Ishikawa (cell line): ENCODE data around the gene RALGAPA1.

Source experiments
- CEBPB ChIP-seq: IDR thresholded peaks from 2 replicates; pipeline ENCODE4 v1.6.1; 2012
- CREB1 ChIP-seq: IDR thresholded peaks from 2 replicates; pipeline ENCODE4 v1.6.1; 2012; ENCODE audit warnings: low read depth
- EGR1 ChIP-seq: IDR thresholded peaks from 2 replicates; pipeline ENCODE4 v1.6.1; 2012
- EP300 ChIP-seq: IDR thresholded peaks from 2 replicates; pipeline ENCODE4 v1.6.1; 2012; ENCODE audit warnings: borderline replicate concordance
- FOXM1 ChIP-seq: IDR thresholded peaks from 2 replicates; pipeline ENCODE4 v1.6.1; 2012; ENCODE audit warnings: low read depth, borderline replicate concordance
- NFIC ChIP-seq: IDR thresholded peaks from 2 replicates; pipeline ENCODE4 v1.6.1; 2012
- RAD21 ChIP-seq: IDR thresholded peaks from 2 replicates; pipeline ENCODE4 v1.6.1; 2012; ENCODE audit warnings: low read depth
- TAF1 ChIP-seq: IDR thresholded peaks from 2 replicates; pipeline ENCODE4 v1.6.1; 2012; ENCODE audit warnings: low read depth, mild to moderate bottlenecking
- TCF12 ChIP-seq: IDR thresholded peaks from 2 replicates; pipeline ENCODE4 v1.6.1; 2012; ENCODE audit warnings: low read depth
- TEAD4 ChIP-seq: IDR thresholded peaks from 2 replicates; pipeline ENCODE4 v1.6.1; 2012
- YY1 ChIP-seq: IDR thresholded peaks from 2 replicates; pipeline ENCODE4 v1.6.1; 2012; ENCODE audit warnings: low read depth
- ZBTB7A ChIP-seq: IDR thresholded peaks from 2 replicates; pipeline ENCODE4 v1.6.1; 2012; ENCODE audit warnings: low read depth
- TF ChIP-seq, protein P1 (sequence below): IDR thresholded peaks from 2 replicates; pipeline ENCODE4 v1.6.1; 2012
- TF ChIP-seq, protein P2 (sequence below): IDR thresholded peaks from 2 replicates; pipeline ENCODE4 v1.6.1; 2012; ENCODE audit warnings: low read depth, mild to moderate bottlenecking
- TF ChIP-seq, protein P3 (sequence below): IDR thresholded peaks from 2 replicates; pipeline ENCODE4 v1.6.1; 2012

Gene RALGAPA1

DNA sequence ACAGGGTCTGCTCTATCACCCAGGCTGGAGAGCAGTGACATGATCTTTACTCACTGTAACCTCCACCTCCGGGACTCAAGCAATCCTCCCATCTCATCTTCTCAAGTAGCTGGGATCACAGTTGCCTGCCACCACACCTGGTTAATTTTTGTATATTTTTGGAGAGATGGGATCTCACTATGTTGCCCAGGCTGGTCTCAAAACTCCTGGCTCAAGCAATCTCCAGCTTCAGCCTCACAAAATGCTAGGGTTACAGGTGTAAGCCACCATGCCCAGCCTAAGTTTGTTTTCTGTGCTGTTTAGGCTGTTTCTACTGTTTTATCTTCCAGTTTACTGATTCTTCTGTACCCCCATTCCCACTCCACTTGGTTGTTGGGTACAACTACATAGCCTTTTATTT is 208.8 kb downstream of the RALGAPA1 start:
- TF ChIP-seq TCF12 (no peak), ZBTB7A (no peak), RAD21 (no peak), EGR1 (no peak), CREB1 (no peak), CEBPB (no peak)

DNA sequence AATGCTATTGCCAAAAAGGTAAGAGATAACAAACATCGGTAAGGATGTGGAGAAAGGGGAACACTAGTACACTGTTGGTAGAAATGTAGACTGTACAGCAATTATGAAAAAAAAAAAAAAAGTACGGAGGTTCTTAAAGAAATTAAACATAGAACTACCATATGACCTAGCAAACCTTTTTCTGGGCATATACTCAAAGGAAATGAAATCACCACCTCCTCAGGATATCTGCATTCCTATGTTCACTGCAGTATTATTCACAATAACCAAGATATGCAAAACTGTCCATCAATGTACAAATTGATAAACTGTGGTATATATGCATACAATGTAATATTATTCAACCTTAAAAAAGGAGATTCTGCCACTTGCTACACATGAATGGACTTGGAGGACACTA is 214.5 kb downstream of the RALGAPA1 start:
- TF ChIP-seq, protein P1, sequence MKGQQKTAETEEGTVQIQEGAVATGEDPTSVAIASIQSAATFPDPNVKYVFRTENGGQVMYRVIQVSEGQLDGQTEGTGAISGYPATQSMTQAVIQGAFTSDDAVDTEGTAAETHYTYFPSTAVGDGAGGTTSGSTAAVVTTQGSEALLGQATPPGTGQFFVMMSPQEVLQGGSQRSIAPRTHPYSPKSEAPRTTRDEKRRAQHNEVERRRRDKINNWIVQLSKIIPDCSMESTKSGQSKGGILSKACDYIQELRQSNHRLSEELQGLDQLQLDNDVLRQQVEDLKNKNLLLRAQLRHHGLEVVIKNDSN, result no peak
- TF ChIP-seq CREB1 (no peak), YY1 (no peak)

DNA sequence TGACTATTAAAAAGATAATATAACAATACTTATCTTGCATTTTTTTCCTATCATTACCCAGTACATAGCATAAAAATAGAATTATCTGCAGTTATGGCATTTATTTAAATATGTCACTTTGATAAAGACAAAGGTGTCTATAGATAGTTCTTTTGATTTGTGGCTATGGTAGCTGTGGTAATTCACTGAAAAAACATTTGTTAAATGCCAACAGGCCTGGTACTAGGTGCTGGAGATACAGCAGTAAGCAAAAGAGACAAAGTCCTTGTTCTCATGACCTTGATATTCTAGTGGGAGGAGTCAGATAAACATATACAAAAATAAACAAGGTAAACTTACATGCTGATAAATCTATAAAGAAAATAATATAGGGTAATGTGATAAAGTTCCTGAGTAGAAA is 230.5 kb downstream of the RALGAPA1 start:
- TF ChIP-seq EP300, result no peak
- no peak for TF ChIP-seq TEAD4
- no peak for TF ChIP-seq YY1
- no peak for TF ChIP-seq ZBTB7A
- no peak for TF ChIP-seq NFIC
- no peak for TF ChIP-seq FOXM1
- TF ChIP-seq, protein P1, result no peak
- TF ChIP-seq TAF1, result no peak
- TF ChIP-seq CEBPB, result no peak
- TF ChIP-seq, protein P2, sequence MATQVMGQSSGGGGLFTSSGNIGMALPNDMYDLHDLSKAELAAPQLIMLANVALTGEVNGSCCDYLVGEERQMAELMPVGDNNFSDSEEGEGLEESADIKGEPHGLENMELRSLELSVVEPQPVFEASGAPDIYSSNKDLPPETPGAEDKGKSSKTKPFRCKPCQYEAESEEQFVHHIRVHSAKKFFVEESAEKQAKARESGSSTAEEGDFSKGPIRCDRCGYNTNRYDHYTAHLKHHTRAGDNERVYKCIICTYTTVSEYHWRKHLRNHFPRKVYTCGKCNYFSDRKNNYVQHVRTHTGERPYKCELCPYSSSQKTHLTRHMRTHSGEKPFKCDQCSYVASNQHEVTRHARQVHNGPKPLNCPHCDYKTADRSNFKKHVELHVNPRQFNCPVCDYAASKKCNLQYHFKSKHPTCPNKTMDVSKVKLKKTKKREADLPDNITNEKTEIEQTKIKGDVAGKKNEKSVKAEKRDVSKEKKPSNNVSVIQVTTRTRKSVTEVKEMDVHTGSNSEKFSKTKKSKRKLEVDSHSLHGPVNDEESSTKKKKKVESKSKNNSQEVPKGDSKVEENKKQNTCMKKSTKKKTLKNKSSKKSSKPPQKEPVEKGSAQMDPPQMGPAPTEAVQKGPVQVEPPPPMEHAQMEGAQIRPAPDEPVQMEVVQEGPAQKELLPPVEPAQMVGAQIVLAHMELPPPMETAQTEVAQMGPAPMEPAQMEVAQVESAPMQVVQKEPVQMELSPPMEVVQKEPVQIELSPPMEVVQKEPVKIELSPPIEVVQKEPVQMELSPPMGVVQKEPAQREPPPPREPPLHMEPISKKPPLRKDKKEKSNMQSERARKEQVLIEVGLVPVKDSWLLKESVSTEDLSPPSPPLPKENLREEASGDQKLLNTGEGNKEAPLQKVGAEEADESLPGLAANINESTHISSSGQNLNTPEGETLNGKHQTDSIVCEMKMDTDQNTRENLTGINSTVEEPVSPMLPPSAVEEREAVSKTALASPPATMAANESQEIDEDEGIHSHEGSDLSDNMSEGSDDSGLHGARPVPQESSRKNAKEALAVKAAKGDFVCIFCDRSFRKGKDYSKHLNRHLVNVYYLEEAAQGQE, result no peak
- TF ChIP-seq, protein P3, sequence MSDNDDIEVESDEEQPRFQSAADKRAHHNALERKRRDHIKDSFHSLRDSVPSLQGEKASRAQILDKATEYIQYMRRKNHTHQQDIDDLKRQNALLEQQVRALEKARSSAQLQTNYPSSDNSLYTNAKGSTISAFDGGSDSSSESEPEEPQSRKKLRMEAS, result no peak
- no peak for TF ChIP-seq CREB1
- no peak for TF ChIP-seq EGR1
- TF ChIP-seq TCF12, result no peak
- no peak for TF ChIP-seq RAD21

DNA sequence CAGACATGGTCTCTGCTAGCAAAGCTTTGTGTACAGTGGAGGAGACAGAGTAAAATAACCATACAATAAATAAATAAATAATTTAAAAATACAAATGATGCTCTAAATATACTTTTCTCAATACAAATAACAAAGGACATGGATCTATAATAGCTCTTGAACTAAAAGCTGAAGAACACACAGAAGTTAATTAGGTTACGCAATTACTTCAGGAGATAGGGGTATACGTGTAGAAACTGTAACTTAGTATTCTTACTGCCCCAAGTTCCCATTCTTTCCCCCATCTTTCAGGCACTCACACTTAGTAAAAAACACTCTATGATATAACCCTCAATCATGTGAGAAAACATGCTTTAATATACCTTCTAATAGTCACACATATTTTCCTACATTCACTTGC is 231.0 kb downstream of the RALGAPA1 start:
- TF ChIP-seq, protein P1, result no peak
- peak; percentile 22; the same call in 1 of the 2 replicates for TF ChIP-seq CEBPB
- no peak for TF ChIP-seq NFIC

DNA sequence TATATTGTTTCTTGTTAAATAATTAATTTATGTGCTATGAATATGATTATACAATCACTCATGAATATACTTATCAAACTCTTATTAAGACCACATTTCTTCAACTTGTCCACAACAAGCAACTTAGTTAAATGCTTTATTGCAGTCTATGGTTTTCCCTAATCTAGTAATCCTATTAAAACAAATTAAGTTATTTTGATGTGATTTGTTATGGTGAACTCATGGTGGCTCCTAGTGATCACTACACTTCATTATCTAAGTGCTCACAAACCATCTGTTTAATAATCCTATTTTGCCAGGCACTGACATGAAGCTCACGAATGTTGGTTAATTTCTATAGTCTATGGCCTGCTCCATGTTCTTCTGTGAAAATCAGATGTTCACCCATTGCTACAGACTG is 232.2 kb downstream of the RALGAPA1 start:
- TF ChIP-seq, protein P3, result no peak
- TF ChIP-seq RAD21 (no peak), ZBTB7A (no peak), FOXM1 (no peak), TAF1 (no peak), EP300 (no peak), TCF12 (no peak), NFIC (no peak)

DNA sequence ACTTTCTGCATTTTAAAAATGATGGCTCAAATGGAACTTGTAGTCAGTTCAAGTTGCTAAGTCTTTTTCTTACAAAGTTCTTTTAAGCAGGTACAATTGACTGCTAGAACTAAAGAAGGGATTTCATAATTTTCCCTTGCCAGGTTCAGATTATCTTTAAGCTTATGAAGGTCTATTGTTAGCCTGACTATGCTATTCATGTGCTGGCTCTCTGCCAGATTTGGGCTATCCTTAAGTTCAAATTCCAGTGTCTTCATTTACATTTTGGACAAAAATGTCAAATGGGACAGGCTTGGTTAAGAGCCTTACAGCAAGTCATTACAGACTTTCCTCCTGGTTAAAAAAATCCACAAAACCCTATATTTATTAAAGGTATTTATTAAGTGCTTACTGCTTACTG is 232.8 kb downstream of the RALGAPA1 start:
- TF ChIP-seq CEBPB (no peak), NFIC (no peak), YY1 (no peak), CREB1 (no peak)
- TF ChIP-seq, protein P3, result no peak

DNA sequence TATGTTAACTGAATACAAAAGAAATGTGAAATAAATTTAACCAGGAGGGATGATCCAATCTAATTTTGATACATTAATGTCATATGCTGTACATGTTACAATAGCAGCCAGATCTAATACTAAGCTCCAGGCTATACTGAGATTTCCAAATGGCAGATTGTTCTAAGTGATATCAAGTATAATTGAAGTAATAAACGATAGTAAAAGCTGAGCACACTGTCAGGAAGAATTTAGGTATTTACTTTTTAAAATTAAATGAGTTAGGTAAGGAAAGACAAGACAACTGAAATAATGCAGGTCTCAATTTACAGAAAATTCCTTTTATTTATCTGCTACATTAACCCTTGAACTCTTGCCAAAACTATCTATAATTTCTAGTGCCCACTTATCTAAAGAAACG is 235.2 kb downstream of the RALGAPA1 start:
- TF ChIP-seq FOXM1 (no peak), ZBTB7A (no peak), EP300 (no peak), NFIC (no peak), TAF1 (no peak), RAD21 (no peak), CREB1 (no peak), TEAD4 (no peak), YY1 (no peak), EGR1 (no peak), TCF12 (no peak), CEBPB (no peak)
- TF ChIP-seq, protein P1, result no peak
- TF ChIP-seq, protein P3, result no peak
- TF ChIP-seq, protein P2, result no peak
